ENCODE results near the gene ANKS1A.

The ANKS1A gene

GRCh38 chr6:35048031-35048613 is 159.1 kb downstream of the ANKS1A start:
- no peak for DNase-seq
- Histone ChIP-seq H3K36me3 (replicated peaks; ENCODE audit: insufficient read depth, low read length) (no peaks in the 10 kb centered on the region), H3K79me2 (ENCODE audit: low read length) (no peaks in the 10 kb centered on the region), H3K4me2 (ENCODE audit: low read depth, low read length) (peak overlapping the region; percentile 84), H3F3A (ENCODE audit: insufficient read depth, low read length) (peaks cover 8% of the 10 kb centered on the region), H3K27me3 (replicated peaks; ENCODE audit: insufficient read depth, low read length) (no peaks in the 10 kb centered on the region), H4K20me1 (ENCODE audit: insufficient read depth, low read length) (no peaks in the 10 kb centered on the region), H3K27ac (ENCODE audit: low read length) (peak overlapping the region; percentile 71; the same call in 1 of the 2 replicates), H3K9me2 (replicated peaks; ENCODE audit: insufficient read depth, low read length) (no peaks in the 10 kb centered on the region), H2AFZ (ENCODE audit: low read length) (0 out of 2 replicates have a peak overlapping the region, but pooled peaks have one; percentile 53), H3K4me1 (ENCODE audit: low read length) (peaks cover 21% of the 10 kb centered on the region), H3K4me3 (ENCODE audit: low read length) (peak overlapping the region; percentile 67; the same call in 1 of the 2 replicates), H3K9ac (ENCODE audit: low read length) (peak overlapping the region; percentile 71), H3K9me3 (replicated peaks; ENCODE audit: insufficient read depth, low read length) (no peaks in the 10 kb centered on the region)
- TF ChIP-seq CTCF (IDR thresholded peaks at IDR 0.05; ENCODE audit: low read length): no peak
- TF ChIP-seq EZH2 (optimal IDR thresholded peaks at IDR 0.05; ENCODE audit: low read depth, low read length): no peak
- TF ChIP-seq EZH2phosphoT487 (IDR thresholded peaks at IDR 0.05; ENCODE audit: low read length): no peak

GRCh38 chr6:35048631-35049083 is 159.6 kb downstream of the ANKS1A start:
- peaks cover 21% of the 10 kb centered on the region for H3K4me1 ChIP-seq (ENCODE audit: low read length)
- peak overlapping the region; percentile 67 for H3K4me3 ChIP-seq (ENCODE audit: low read length)

GRCh38 chr6:35049156-35049735 is 160.2 kb downstream of the ANKS1A start:
- Histone ChIP-seq H3F3A (ENCODE audit: insufficient read depth, low read length) (peaks cover 8% of the 10 kb centered on the region), H3K9ac (ENCODE audit: low read length) (peak overlapping the region; percentile 71)

More at GRCh38 chr6:35048631-35049083, 159.6 kb downstream of the ANKS1A start:
- Histone ChIP-seq H3F3A (ENCODE audit: insufficient read depth, low read length) (peaks cover 8% of the 10 kb centered on the region), H3K27me3 (replicated peaks; ENCODE audit: insufficient read depth, low read length) (no peaks in the 10 kb centered on the region), H4K20me1 (ENCODE audit: insufficient read depth, low read length) (no peaks in the 10 kb centered on the region), H3K79me2 (ENCODE audit: low read length) (no peaks in the 10 kb centered on the region), H3K36me3 (replicated peaks; ENCODE audit: insufficient read depth, low read length) (no peaks in the 10 kb centered on the region), H3K9ac (ENCODE audit: low read length) (peak overlapping the region; percentile 71), H3K9me2 (replicated peaks; ENCODE audit: insufficient read depth, low read length) (no peaks in the 10 kb centered on the region), H3K27ac (ENCODE audit: low read length) (peak overlapping the region; percentile 71), H3K9me3 (replicated peaks; ENCODE audit: insufficient read depth, low read length) (no peaks in the 10 kb centered on the region), H2AFZ (ENCODE audit: low read length) (peak overlapping the region; percentile 53), H3K4me2 (ENCODE audit: low read depth, low read length) (peak overlapping the region; percentile 84)
- TF ChIP-seq EZH2 (optimal IDR thresholded peaks at IDR 0.05; ENCODE audit: low read depth, low read length) (no peak), CTCF (IDR thresholded peaks at IDR 0.05; ENCODE audit: low read length) (peak; percentile 43), EZH2phosphoT487 (IDR thresholded peaks at IDR 0.05; ENCODE audit: low read length) (no peak)
- peak; percentile 87 for DNase-seq

More at GRCh38 chr6:35049156-35049735, 160.2 kb downstream of the ANKS1A start:
- Histone ChIP-seq H3K4me2 (ENCODE audit: low read depth, low read length) (peak overlapping the region; percentile 84), H3K79me2 (ENCODE audit: low read length) (no peaks in the 10 kb centered on the region), H3K9me2 (replicated peaks; ENCODE audit: insufficient read depth, low read length) (no peaks in the 10 kb centered on the region), H3K27ac (ENCODE audit: low read length) (peak overlapping the region; percentile 71), H3K9me3 (replicated peaks; ENCODE audit: insufficient read depth, low read length) (no peaks in the 10 kb centered on the region), H3K4me1 (ENCODE audit: low read length) (peaks cover 21% of the 10 kb centered on the region), H3K27me3 (replicated peaks; ENCODE audit: insufficient read depth, low read length) (no peaks in the 10 kb centered on the region), H2AFZ (ENCODE audit: low read length) (peak overlapping the region; percentile 53), H3K4me3 (ENCODE audit: low read length) (peak overlapping the region; percentile 67; the same call in 1 of the 2 replicates), H4K20me1 (ENCODE audit: insufficient read depth, low read length) (no peaks in the 10 kb centered on the region), H3K36me3 (replicated peaks; ENCODE audit: insufficient read depth, low read length) (no peaks in the 10 kb centered on the region)
- TF ChIP-seq EZH2phosphoT487 (IDR thresholded peaks at IDR 0.05; ENCODE audit: low read length) (no peak), EZH2 (optimal IDR thresholded peaks at IDR 0.05; ENCODE audit: low read depth, low read length) (no peak), CTCF (IDR thresholded peaks at IDR 0.05; ENCODE audit: low read length) (no peak)
- no peak for DNase-seq

Measured in MM.1S (cell line).